ENCODE measurements around the gene FADS1.

Gene FADS1

GRCh38 chr11:61775606-61776554 is 40.9 kb downstream of the FADS1 start:
- DNase-seq = no peak

GRCh38 chr11:61775106-61775505 is 41.7 kb downstream of the FADS1 start:
- DNase-seq = no peak

- no peak for DNase-seq
These were observed 42.4 kb downstream of the FADS1 start for GRCh38 chr11:61774411-61774810.

- no peak for DNase-seq
These were observed 43.0 kb downstream of the FADS1 start for GRCh38 chr11:61773809-61774208.

- no peak for DNase-seq
These were observed 43.4 kb downstream of the FADS1 start for GRCh38 chr11:61773356-61773755.

GRCh38 chr11:61771985-61772455 is 44.8 kb downstream of the FADS1 start:
- DNase-seq = no peak

- no peak for DNase-seq
These were observed 45.5 kb downstream of the FADS1 start for GRCh38 chr11:61771195-61771894.

- DNase-seq = no peak
These were observed 46.7 kb downstream of the FADS1 start for GRCh38 chr11:61769946-61770683.

GRCh38 chr11:61769169-61769920 is 47.5 kb downstream of the FADS1 start:
- DNase-seq = no peak

- DNase-seq = no peak
These were observed 48.3 kb downstream of the FADS1 start for GRCh38 chr11:61768376-61769076.

- no peak for DNase-seq
These were observed 50.4 kb downstream of the FADS1 start for GRCh38 chr11:61766353-61766841.

GRCh38 chr11:61765550-61766253 is 51.1 kb downstream of the FADS1 start:
- DNase-seq = no peak

GRCh38 chr11:61764606-61765260 is 52.1 kb downstream of the FADS1 start:
- no peak for DNase-seq

GRCh38 chr11:61763930-61764605 is 52.7 kb downstream of the FADS1 start:
- DNase-seq = no peak

- no peak for DNase-seq
These were observed 54.0 kb downstream of the FADS1 start for GRCh38 chr11:61762798-61763197.

- no peak for DNase-seq
These were observed 54.6 kb downstream of the FADS1 start for GRCh38 chr11:61762223-61762615.

GRCh38 chr11:61761440-61762222 is 55.2 kb downstream of the FADS1 start:
- no peak for DNase-seq

GRCh38 chr11:61760946-61761345 is 55.9 kb downstream of the FADS1 start:
- no peak for DNase-seq
